Natural killer cell (primary cell): ENCODE measurements around the gene SV2B. TPM values are rescaled to one million over a fixed set of nuclear protein-coding genes. Genes with fewer than 3 reads are reported as not detected.

Source experiments
- ATAC-seq, 3 donors: fragments of 150-1000 bp in 2 of 3; fragments of 200-7000 bp in 1 of 3; cut with Tn5 transposase; 1 replicate in 1 of 3; 2 replicates in 2 of 3; pipeline ENCODE4 v1.10.0; 2021; ENCODE audit warnings: mild to moderate bottlenecking in 2 of 3, moderate library complexity in 2 of 3
- DNase-seq, 2 donors: peaks; one replicate each; pipeline versions ENCODE4 v3.0.0 to v3.0.0-alpha.2; 2013 to 2021; ENCODE audit warnings: mixed read lengths in 1 of 2
- H3K27ac ChIP-seq: one replicate; pipeline ENCODE4 v1.5.1; 2013; ENCODE audit warnings: mild to moderate bottlenecking, low read length
- H3K27me3 ChIP-seq: one replicate; pipeline ENCODE4 v1.6.1; 2013; ENCODE audit warnings: low read length; ENCODE audit not compliant: control insufficient read depth, insufficient read depth
- H3K36me3 ChIP-seq: one replicate; pipeline ENCODE4 v1.6.1; 2013; ENCODE audit warnings: low read length; ENCODE audit not compliant: control insufficient read depth, insufficient read depth
- H3K4me1 ChIP-seq: one replicate; pipeline ENCODE4 v1.6.1; 2013; ENCODE audit warnings: low read length; ENCODE audit not compliant: control insufficient read depth, insufficient read depth
- H3K4me3 ChIP-seq: one replicate; pipeline ENCODE4 v1.5.1; 2013; ENCODE audit warnings: low read length
- H3K9me3 ChIP-seq: one replicate; pipeline ENCODE4 v1.6.1; 2013; ENCODE audit warnings: low read length; ENCODE audit not compliant: control insufficient read depth, insufficient read depth
- H3K27ac Mint-ChIP-seq, 2 donors: one replicate each; pipeline ENCODE4 v1.8.0; 2022; ENCODE audit warnings: mild to moderate bottlenecking in 2 of 2, mixed read lengths in 2 of 2, moderate library complexity in 1 of 2
- H3K27me3 Mint-ChIP-seq, 2 donors: one replicate each; pipeline ENCODE4 v1.8.0; 2022; ENCODE audit warnings: low read depth in 2 of 2, mixed read lengths in 2 of 2
- H3K36me3 Mint-ChIP-seq: one replicate; pipeline ENCODE4 v1.8.0; 2022; ENCODE audit warnings: mixed read lengths
- H3K4me1 Mint-ChIP-seq, 2 donors: one replicate each; pipeline ENCODE4 v1.8.0; 2022; ENCODE audit warnings: mixed read lengths in 2 of 2
- H3K4me3 Mint-ChIP-seq: one replicate; pipeline ENCODE4 v1.8.0; 2022; ENCODE audit warnings: mild to moderate bottlenecking, moderate library complexity, mixed read lengths
- H3K9me3 Mint-ChIP-seq, 2 donors: one replicate each; pipeline ENCODE4 v1.8.0; 2022; ENCODE audit warnings: mixed read lengths in 2 of 2
- WGBS: methylation state at CpG from one replicate; pipeline ENCODE4 v1.1.7; 2013; ENCODE audit warnings: missing lambda C conversion rate; ENCODE audit not compliant: insufficient coverage; 5-methylcytosine and 5-hydroxymethylcytosine counted together
- intact Hi-C: fragments of 100-400 bp; cut with micrococcal nuclease; formaldehyde crosslinking; loops from one replicate; pipeline ENCODE4 v1.14.2; 2022
- total RNA-seq, 4 donors: library from RNA; stranded (reverse); fragments of 120-200 nt in 1 of 4; gene quantifications; one replicate each; pipeline versions ENCODE4 v1.2.3 to v1.2.4, GENCODE V29; 2013 to 2022
- TF ChIP-seq, protein P1 (sequence below): fragments of 200-600 bp; IDR thresholded peaks from one replicate; pipeline ENCODE4 v1.8.0; 2022; ENCODE audit warnings: antibody characterized with exemption

SV2B gene
- total RNA-seq, 3 donors from 2014 or later (not counting 1 experiment from before 2014, with no cell fraction given): not detected

DNA sequence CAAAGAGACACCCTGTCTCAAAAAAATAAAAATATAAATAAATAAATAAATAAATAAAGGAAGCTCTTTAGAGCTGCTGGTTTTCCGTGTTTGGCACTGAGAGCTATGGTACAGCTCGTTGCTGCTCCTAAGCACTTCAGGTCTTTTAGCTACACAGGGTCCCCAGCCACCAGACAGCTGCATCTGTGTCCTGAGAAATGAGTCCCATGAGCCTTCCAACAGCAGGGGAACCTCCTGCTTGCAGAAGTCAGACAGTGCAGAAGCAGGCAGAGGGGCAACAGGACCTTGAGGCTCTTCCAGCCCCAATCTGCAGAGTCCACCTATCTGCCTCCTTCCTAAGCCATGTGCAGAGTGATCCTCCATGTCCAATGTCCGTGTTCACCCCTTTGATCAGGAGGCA, 159.0 kb downstream of the SV2B start:
- H3K9me3 Mint-ChIP-seq: no peaks in the 10 kb centered on the region
- Histone ChIP-seq H3K36me3 (no peaks in the 10 kb centered on the region), H3K27ac (no peak overlapping the region), H3K27me3 (no peaks in the 10 kb centered on the region), H3K9me3 (no peaks in the 10 kb centered on the region), H3K4me1 (peaks cover 5% of the 10 kb centered on the region), H3K4me3 (no peak overlapping the region)
- TF ChIP-seq, protein P1, sequence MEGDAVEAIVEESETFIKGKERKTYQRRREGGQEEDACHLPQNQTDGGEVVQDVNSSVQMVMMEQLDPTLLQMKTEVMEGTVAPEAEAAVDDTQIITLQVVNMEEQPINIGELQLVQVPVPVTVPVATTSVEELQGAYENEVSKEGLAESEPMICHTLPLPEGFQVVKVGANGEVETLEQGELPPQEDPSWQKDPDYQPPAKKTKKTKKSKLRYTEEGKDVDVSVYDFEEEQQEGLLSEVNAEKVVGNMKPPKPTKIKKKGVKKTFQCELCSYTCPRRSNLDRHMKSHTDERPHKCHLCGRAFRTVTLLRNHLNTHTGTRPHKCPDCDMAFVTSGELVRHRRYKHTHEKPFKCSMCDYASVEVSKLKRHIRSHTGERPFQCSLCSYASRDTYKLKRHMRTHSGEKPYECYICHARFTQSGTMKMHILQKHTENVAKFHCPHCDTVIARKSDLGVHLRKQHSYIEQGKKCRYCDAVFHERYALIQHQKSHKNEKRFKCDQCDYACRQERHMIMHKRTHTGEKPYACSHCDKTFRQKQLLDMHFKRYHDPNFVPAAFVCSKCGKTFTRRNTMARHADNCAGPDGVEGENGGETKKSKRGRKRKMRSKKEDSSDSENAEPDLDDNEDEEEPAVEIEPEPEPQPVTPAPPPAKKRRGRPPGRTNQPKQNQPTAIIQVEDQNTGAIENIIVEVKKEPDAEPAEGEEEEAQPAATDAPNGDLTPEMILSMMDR: no peak
- H3K36me3 Mint-ChIP-seq: no peaks in the 10 kb centered on the region
- WGBS: 77% methylated on average over 3 of the region's 3 CpGs
- no peak for ATAC-seq
- H3K4me3 Mint-ChIP-seq: no peak overlapping the region
- no peak for DNase-seq
- H3K27me3 Mint-ChIP-seq: peaks cover 13 to 19% of the 10 kb centered on the region in 2 donors
- H3K27ac Mint-ChIP-seq: no peak overlapping the region
- intact Hi-C loops: no loop called here
- no peaks in the 10 kb centered on the region for H3K4me1 Mint-ChIP-seq

DNA sequence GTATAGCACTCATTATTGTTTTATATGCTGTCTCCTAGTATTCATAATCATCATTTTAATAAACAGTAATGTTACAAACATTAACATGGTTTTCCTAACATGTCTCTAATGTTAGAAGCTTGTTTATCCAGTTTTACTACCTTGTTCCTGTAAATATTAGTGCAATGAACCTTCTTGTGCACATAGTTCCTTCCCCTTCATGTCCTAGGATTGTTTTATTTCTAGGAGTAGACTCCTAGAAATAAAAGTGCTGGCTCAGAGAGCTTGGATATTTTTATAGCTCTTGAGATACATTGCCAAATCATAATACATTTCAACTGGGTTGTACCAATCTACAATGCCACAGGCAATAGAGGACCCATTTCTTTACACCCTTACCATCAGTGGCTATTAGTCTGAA, 161.3 kb downstream of the SV2B start:
- Mint-ChIP-seq H3K4me1 (no peaks in the 10 kb centered on the region), H3K9me3 (no peaks in the 10 kb centered on the region), H3K27me3 (peaks cover 5 to 6% of the 10 kb centered on the region in 2 donors), H3K4me3 (no peak overlapping the region), H3K27ac (no peak overlapping the region), H3K36me3 (no peaks in the 10 kb centered on the region)
- DNase-seq: no peak
- H3K4me3 ChIP-seq: no peak overlapping the region
- H3K27ac ChIP-seq: no peak overlapping the region
- no peaks in the 10 kb centered on the region for H3K36me3 ChIP-seq
- peaks cover 8% of the 10 kb centered on the region for H3K4me1 ChIP-seq
- intact Hi-C loops: no loop called here
- H3K9me3 ChIP-seq: no peaks in the 10 kb centered on the region
- ATAC-seq: no peak
- no peaks in the 10 kb centered on the region for H3K27me3 ChIP-seq
- TF ChIP-seq, protein P1: no peak

GRCh38 chr15:91263632-91264531, 163.8 kb downstream of the SV2B start:
- no peaks in the 10 kb centered on the region for H3K36me3 ChIP-seq
- TF ChIP-seq, protein P1: no peak
- H3K4me1 Mint-ChIP-seq: no peaks in the 10 kb centered on the region
- H3K9me3 ChIP-seq: no peaks in the 10 kb centered on the region
- ATAC-seq: no peak
- WGBS: 81% methylated on average over 14 of the region's 15 CpGs
- H3K27ac Mint-ChIP-seq: no peak overlapping the region
- H3K4me3 ChIP-seq: no peak overlapping the region
- H3K36me3 Mint-ChIP-seq: no peaks in the 10 kb centered on the region
- no peak overlapping the region for H3K27ac ChIP-seq
- peaks cover 6 to 7% of the 10 kb centered on the region in 2 donors for H3K27me3 Mint-ChIP-seq
- intact Hi-C loops: no loop called here
- H3K9me3 Mint-ChIP-seq: no peaks in the 10 kb centered on the region
- no peak overlapping the region for H3K4me3 Mint-ChIP-seq
- H3K27me3 ChIP-seq: no peaks in the 10 kb centered on the region
- DNase-seq: no peak
- peaks cover 3% of the 10 kb centered on the region for H3K4me1 ChIP-seq
